ENCODE results near the gene FHL2. TPM values are rescaled to one million over a fixed set of nuclear protein-coding genes. Genes with fewer than 3 reads are reported as not detected.

Gene FHL2
- total and polyA plus RNA-seq, 9 donors = 300 to 1,049 (median 495) TPM

GRCh38 chr2:105409717-105410116 lies 10.9 kb upstream of the FHL2 start:
- intact Hi-C loops (cut with DNase I) = no loop called here

GRCh38 chr2:105407946-105408743 lies 9.3 kb upstream of the FHL2 start:
- Histone ChIP-seq H3K27me3 (no peaks in the 10 kb centered on the region), H3K9me3 (no peaks in the 10 kb centered on the region), H3K36me3 (no peaks in the 10 kb centered on the region), H3K4me3 (no peak overlapping the region), H3K27ac (peak overlapping the region in 1 of 2 donors; percentile 73), H3K4me1 (ENCODE audit: insufficient read depth) (peaks cover 28% of the 10 kb centered on the region)
- intact Hi-C loops (cut with DNase I) = no loop called here
- WGBS, 3 donors = 83 to 92% (median 85%) methylated on average over 7 of the region's 7 CpGs
- no peak for TF ChIP-seq CTCF (IDR thresholded peaks at IDR 0.05)
- no peak for TF ChIP-seq EP300 (IDR thresholded peaks at IDR 0.05)
- no peak for DNase-seq

More at GRCh38 chr2:105409717-105410116, 10.9 kb upstream of the FHL2 start:
- no peaks in the 10 kb centered on the region for H3K9me3 ChIP-seq
- peak overlapping the region; percentile 42 to 73 for H3K27ac ChIP-seq
- no peaks in the 10 kb centered on the region for H3K36me3 ChIP-seq
- peak; percentile 82 to 93 (median 90) for DNase-seq
- TF ChIP-seq POLR2A (IDR thresholded peaks at IDR 0.05) = no peak
- TF ChIP-seq EP300 (IDR thresholded peaks at IDR 0.05) = no peak
- no peak for TF ChIP-seq CTCF (IDR thresholded peaks at IDR 0.05)
- 2 to 7% (median 3%) methylated on average over 6 of the region's 6 CpGs for WGBS, 3 donors
- no peak overlapping the region for H3K4me3 ChIP-seq
- no peaks in the 10 kb centered on the region for H3K27me3 ChIP-seq
- H3K4me1 ChIP-seq (ENCODE audit: insufficient read depth) = peaks cover 24% of the 10 kb centered on the region

- intact Hi-C loops (cut with DNase I) = no loop called here
- no peaks in the 10 kb centered on the region for H3K9me3 ChIP-seq
- peak in 1 of 5 donors; percentile 43 for DNase-seq
- no peak for TF ChIP-seq POLR2A (IDR thresholded peaks at IDR 0.05)
- TF ChIP-seq CTCF (IDR thresholded peaks at IDR 0.05) = no peak
- no peak for TF ChIP-seq EP300 (IDR thresholded peaks at IDR 0.05)
- WGBS, 3 donors = 43 to 50% (median 45%) methylated on average over 5 of the region's 5 CpGs
- H3K27me3 ChIP-seq = no peaks in the 10 kb centered on the region
- H3K4me3 ChIP-seq = no peak overlapping the region
- peaks cover 28% of the 10 kb centered on the region for H3K4me1 ChIP-seq (ENCODE audit: insufficient read depth)
- H3K36me3 ChIP-seq = no peaks in the 10 kb centered on the region
- H3K27ac ChIP-seq = no peak overlapping the region
Observed at GRCh38 chr2:105406221-105406620, 7.4 kb upstream of the FHL2 start.

GRCh38 chr2:105405291-105405690 lies 6.4 kb upstream of the FHL2 start:
- no peak for DNase-seq
- WGBS, 3 donors = 61 to 74% (median 68%) methylated on average over 4 of the region's 4 CpGs
- intact Hi-C loops (cut with DNase I) = no loop called here
- H3K4me1 ChIP-seq (ENCODE audit: insufficient read depth) = peaks cover 22% of the 10 kb centered on the region
- no peak for TF ChIP-seq POLR2A (IDR thresholded peaks at IDR 0.05)
- TF ChIP-seq EP300 (IDR thresholded peaks at IDR 0.05) = no peak
- no peak for TF ChIP-seq CTCF (IDR thresholded peaks at IDR 0.05)
- no peak overlapping the region for H3K4me3 ChIP-seq
- no peaks in the 10 kb centered on the region for H3K9me3 ChIP-seq
- peak overlapping the region in 1 of 2 donors; percentile 62 for H3K27ac ChIP-seq
- no peaks in the 10 kb centered on the region for H3K27me3 ChIP-seq
- no peaks in the 10 kb centered on the region for H3K36me3 ChIP-seq
